Endothelial cell (in vitro differentiated cells): ENCODE results near the gene AREL1. TPM values are rescaled to one million over a fixed set of nuclear protein-coding genes. Genes with fewer than 3 reads are reported as not detected.

Source experiments
- DNase-seq: peaks from one replicate; pipeline ENCODE4 v3.0.0; 2021; ENCODE audit warnings: low spot score
- H3K27ac Mint-ChIP-seq: one replicate; pipeline ENCODE4 v1.8.0; 2021; ENCODE audit warnings: mixed read lengths, inconsistent platforms; ENCODE audit not compliant: unreplicated experiment
- H3K27me3 Mint-ChIP-seq: one replicate; pipeline ENCODE4 v1.8.0; 2021; ENCODE audit warnings: mild to moderate bottlenecking, moderate library complexity, mixed read lengths, inconsistent platforms; ENCODE audit not compliant: unreplicated experiment
- H3K36me3 Mint-ChIP-seq: one replicate; pipeline ENCODE4 v1.8.0; 2021; ENCODE audit warnings: mild to moderate bottlenecking, low read depth, mixed read lengths, inconsistent platforms; ENCODE audit not compliant: unreplicated experiment
- H3K4me1 Mint-ChIP-seq: one replicate; pipeline ENCODE4 v1.8.0; 2021; ENCODE audit warnings: mild to moderate bottlenecking, mixed read lengths, inconsistent platforms; ENCODE audit not compliant: unreplicated experiment
- H3K4me3 Mint-ChIP-seq: one replicate; pipeline ENCODE4 v1.8.0; 2021; ENCODE audit warnings: mild to moderate bottlenecking, mixed read lengths, inconsistent platforms; ENCODE audit not compliant: unreplicated experiment
- H3K9me3 Mint-ChIP-seq: one replicate; pipeline ENCODE4 v1.8.0; 2021; ENCODE audit warnings: mixed read lengths, inconsistent platforms; ENCODE audit not compliant: unreplicated experiment
- CTCF ChIP-seq: fragments of 200-600 bp; sonication (generic); IDR thresholded peaks from one replicate; pipeline ENCODE4 v1.5.0; 2021; ENCODE audit warnings: antibody characterized with exemption; ENCODE audit not compliant: unreplicated experiment
- total RNA-seq: library from RNA; stranded (reverse); fragmentation: NEBNext Ultra II Directional; extraction: Animal tissue kit (Norgen Biotek cat#: 25700); gene quantifications from one replicate; pipeline ENCODE4 v1.2.1, GENCODE V29; 2021; ENCODE audit not compliant: unreplicated experiment

Gene AREL1
- total RNA-seq, 1 donor from 2014 or later, result 41.6 TPM

- no peak for DNase-seq
- Mint-ChIP-seq H3K27me3 (peaks cover 4% of the 10 kb centered on the region), H3K36me3 (peaks cover 22% of the 10 kb centered on the region), H3K9me3 (no peaks in the 10 kb centered on the region), H3K27ac (peak overlapping the region; percentile 6), H3K4me1 (peaks cover 23% of the 10 kb centered on the region), H3K4me3 (peak overlapping the region; percentile 79)
- TF ChIP-seq CTCF, result no peak
Observed at GRCh38 chr14:74663884-74664283, 49.0 kb downstream of the AREL1 start.

GRCh38 chr14:74661726-74662450 lies 51.0 kb downstream of the AREL1 start:
- no peak overlapping the region for H3K4me3 Mint-ChIP-seq
- H3K27ac Mint-ChIP-seq, result no peak overlapping the region
- peaks cover 4% of the 10 kb centered on the region for H3K27me3 Mint-ChIP-seq
- H3K4me1 Mint-ChIP-seq, result peaks cover 16% of the 10 kb centered on the region
- H3K36me3 Mint-ChIP-seq, result peaks cover 18% of the 10 kb centered on the region
- H3K9me3 Mint-ChIP-seq, result no peaks in the 10 kb centered on the region
- no peak for TF ChIP-seq CTCF
- DNase-seq, result no peak

- Mint-ChIP-seq H3K4me3 (no peak overlapping the region), H3K9me3 (no peaks in the 10 kb centered on the region), H3K27ac (no peak overlapping the region), H3K4me1 (peaks cover 10% of the 10 kb centered on the region), H3K27me3 (peaks cover 4% of the 10 kb centered on the region), H3K36me3 (peaks cover 18% of the 10 kb centered on the region)
- DNase-seq, result no peak
- no peak for TF ChIP-seq CTCF
Observed at GRCh38 chr14:74660863-74661262, 52.0 kb downstream of the AREL1 start.

GRCh38 chr14:74660167-74660566 lies 52.7 kb downstream of the AREL1 start:
- Mint-ChIP-seq H3K4me3 (no peak overlapping the region), H3K4me1 (peaks cover 4% of the 10 kb centered on the region), H3K36me3 (peaks cover 18% of the 10 kb centered on the region), H3K9me3 (no peaks in the 10 kb centered on the region), H3K27ac (no peak overlapping the region), H3K27me3 (peaks cover 4% of the 10 kb centered on the region)
- no peak for DNase-seq
- TF ChIP-seq CTCF, result no peak

GRCh38 chr14:74658535-74659131 lies 54.2 kb downstream of the AREL1 start:
- Mint-ChIP-seq H3K36me3 (peaks cover 18% of the 10 kb centered on the region), H3K4me3 (no peak overlapping the region), H3K9me3 (no peaks in the 10 kb centered on the region), H3K27me3 (peaks cover 4% of the 10 kb centered on the region), H3K27ac (no peak overlapping the region), H3K4me1 (no peaks in the 10 kb centered on the region)
- TF ChIP-seq CTCF, result no peak
- DNase-seq, result no peak
